HEK293 (cell line): ENCODE measurements around the gene G6PD.

Source experiments
- ZNF777 ChIP-seq: fragments of 450-650 bp; formaldehyde crosslinking; IDR thresholded peaks from 2 replicates; pipeline ENCODE4 v1.5.1; 2017; ENCODE audit warnings: missing biosample characterization, missing genetic modification characterization, borderline replicate concordance
- TF ChIP-seq, protein P1 (sequence below): fragments of 450-650 bp; formaldehyde crosslinking; IDR thresholded peaks from 2 replicates; pipeline ENCODE4 v1.5.1; 2016; ENCODE audit warnings: missing biosample characterization, missing genetic modification characterization

DNA sequence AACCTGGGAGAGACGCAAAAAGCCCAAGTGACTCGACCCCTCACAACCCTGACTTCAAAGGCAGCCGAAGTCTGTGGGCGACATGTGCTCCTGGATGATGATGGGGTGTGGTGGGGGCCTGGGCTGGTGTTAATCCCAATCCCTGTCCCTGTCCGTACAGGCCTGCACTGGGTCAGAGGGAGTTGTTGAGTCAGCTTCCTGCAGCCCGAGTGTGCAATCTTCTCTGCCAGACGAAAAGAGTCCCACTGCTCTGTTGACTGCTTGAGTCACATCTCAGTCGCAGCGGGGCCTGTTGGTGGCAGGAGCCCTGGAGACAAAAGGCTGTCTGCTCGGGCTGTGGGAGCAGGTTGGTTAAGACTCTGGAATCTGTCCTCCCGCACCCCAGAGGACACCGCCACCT is 40.9 kb downstream of the G6PD start:
- TF ChIP-seq, protein P1, sequence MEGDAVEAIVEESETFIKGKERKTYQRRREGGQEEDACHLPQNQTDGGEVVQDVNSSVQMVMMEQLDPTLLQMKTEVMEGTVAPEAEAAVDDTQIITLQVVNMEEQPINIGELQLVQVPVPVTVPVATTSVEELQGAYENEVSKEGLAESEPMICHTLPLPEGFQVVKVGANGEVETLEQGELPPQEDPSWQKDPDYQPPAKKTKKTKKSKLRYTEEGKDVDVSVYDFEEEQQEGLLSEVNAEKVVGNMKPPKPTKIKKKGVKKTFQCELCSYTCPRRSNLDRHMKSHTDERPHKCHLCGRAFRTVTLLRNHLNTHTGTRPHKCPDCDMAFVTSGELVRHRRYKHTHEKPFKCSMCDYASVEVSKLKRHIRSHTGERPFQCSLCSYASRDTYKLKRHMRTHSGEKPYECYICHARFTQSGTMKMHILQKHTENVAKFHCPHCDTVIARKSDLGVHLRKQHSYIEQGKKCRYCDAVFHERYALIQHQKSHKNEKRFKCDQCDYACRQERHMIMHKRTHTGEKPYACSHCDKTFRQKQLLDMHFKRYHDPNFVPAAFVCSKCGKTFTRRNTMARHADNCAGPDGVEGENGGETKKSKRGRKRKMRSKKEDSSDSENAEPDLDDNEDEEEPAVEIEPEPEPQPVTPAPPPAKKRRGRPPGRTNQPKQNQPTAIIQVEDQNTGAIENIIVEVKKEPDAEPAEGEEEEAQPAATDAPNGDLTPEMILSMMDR = no peak
- TF ChIP-seq ZNF777 (tag by site-specific recombination) = no peak
